ENCODE measurements around the gene ARTN.

GRCh38 chr1:43970502-43970901 lies 36.9 kb downstream of the ARTN start:
- TF ChIP-seq CTCF (IDR thresholded peaks at IDR 0.05; ENCODE audit: poor library complexity) (no peak), EZH2 (IDR thresholded peaks at IDR 0.05; ENCODE audit: borderline replicate concordance) (no peak), EZH2phosphoT487 (IDR thresholded peaks at IDR 0.05; ENCODE audit: low read depth, severe bottlenecking, unreplicated experiment) (no peak)
